ENCODE results near the gene CMA1. TPM values are rescaled to one million over a fixed set of nuclear protein-coding genes. Genes with fewer than 3 reads are reported as not detected.

Gene CMA1
- total RNA-seq, 4 donors from 2014 or later = not detected

GRCh38 chr14:24459331-24459730 lies 48.7 kb downstream of the CMA1 start:
- TF ChIP-seq CTCF (IDR thresholded peaks at IDR 0.05) = no peak
- no peak for TF ChIP-seq POLR2A (IDR thresholded peaks at IDR 0.05)
- Histone ChIP-seq H3K4me1 (peaks cover 7 to 20% of the 10 kb centered on the region in 2 donors), H3K4me3 (replicated peaks in 1 of 3) (no peak overlapping the region), H3K27me3 (no peaks in the 10 kb centered on the region), H3K36me3 (no peaks in the 10 kb centered on the region), H3K27ac (no peak overlapping the region), H3K9me3 (no peaks in the 10 kb centered on the region)
- intact Hi-C loops (cut with DNase I) = no loop called here
- DNase-seq = peak; percentile 58 to 60
- WGBS, 2 donors = 41 to 60% methylated on average over 3 of the region's 3 CpGs

- no peaks in the 10 kb centered on the region for H3K36me3 ChIP-seq
- intact Hi-C loops (cut with DNase I) = no loop called here
- peak overlapping the region in 2 of 3 donors; percentile 56 to 77 for H3K27ac ChIP-seq
- 36 to 50% methylated on average over 1 of the region's 1 CpG for WGBS, 2 donors
- H3K27me3 ChIP-seq = no peaks in the 10 kb centered on the region
- no peak for DNase-seq
- no peak for TF ChIP-seq CTCF (IDR thresholded peaks at IDR 0.05)
- TF ChIP-seq POLR2A (IDR thresholded peaks at IDR 0.05) = no peak
- H3K4me1 ChIP-seq = peaks cover 7 to 20% of the 10 kb centered on the region in 2 donors
- H3K9me3 ChIP-seq = no peaks in the 10 kb centered on the region
- H3K4me3 ChIP-seq (replicated peaks in 1 of 3) = no peak overlapping the region
Observed at GRCh38 chr14:24458736-24459135, 49.3 kb downstream of the CMA1 start.

- Histone ChIP-seq H3K4me3 (replicated peaks in 1 of 3) (no peak overlapping the region), H3K9me3 (no peaks in the 10 kb centered on the region), H3K27ac (peak overlapping the region; percentile 37 to 77 (median 56)), H3K4me1 (peaks cover 7 to 20% of the 10 kb centered on the region in 2 donors), H3K36me3 (no peaks in the 10 kb centered on the region), H3K27me3 (no peaks in the 10 kb centered on the region)
- TF ChIP-seq CTCF (IDR thresholded peaks at IDR 0.05) = no peak
- no peak for TF ChIP-seq POLR2A (IDR thresholded peaks at IDR 0.05)
- no peak for DNase-seq
- intact Hi-C loops (cut with DNase I) = no loop called here
Observed at GRCh38 chr14:24456980-24457379, 51.1 kb downstream of the CMA1 start.

Other genes with a start within 250 kb of the CMA1 start
- gene TGM1, start 245.1 kb downstream of the CMA1 start, total RNA-seq = 1 to 10 TPM; 1.9 to 2.8 (median 2.0) TPM
- gene RABGGTA, start 236.7 kb downstream of the CMA1 start, total RNA-seq = 10 to 100 TPM; 29.8 to 44.8 (median 33.5) TPM
- 10 to 100 TPM; 35.2 to 59.3 (median 38.3) TPM for gene DHRS1, start 208.5 kb downstream of the CMA1 start, total RNA-seq
- gene NOP9, start 208.4 kb downstream of the CMA1 start, total RNA-seq = 10 to 100 TPM; 16.4 to 22.3 (median 20.7) TPM
- 10 to 100 TPM in 1 of 4 donors, 1 to 10 TPM in 3; 4.6 to 13.0 (median 9.5) TPM for gene CIDEB, start 200.3 kb downstream of the CMA1 start, total RNA-seq
- 10 to 100 TPM in 2 of 4 donors, 1 to 10 TPM in 2; 6.8 to 18.5 (median 10.9) TPM for gene LTB4R2, start 198.1 kb downstream of the CMA1 start, total RNA-seq
- 1 to 10 TPM; 4.2 to 7.4 (median 4.3) TPM for gene LTB4R, start 196.8 kb downstream of the CMA1 start, total RNA-seq
- gene ADCY4, start 173.2 kb downstream of the CMA1 start, total RNA-seq = 10 to 100 TPM; 35.2 to 65.4 (median 48.8) TPM
- gene RIPK3, start 168.3 kb downstream of the CMA1 start, total RNA-seq = 10 to 100 TPM; 12.4 to 21.3 (median 18.4) TPM
- 10 to 100 TPM; 19.4 to 41.3 (median 38.6) TPM for gene NFATC4, start 140.1 kb downstream of the CMA1 start, total RNA-seq
- gene NYNRIN, start 109.3 kb downstream of the CMA1 start, total RNA-seq = 10 to 100 TPM; 11.7 to 19.9 (median 12.3) TPM
- gene CBLN3, start 78.6 kb downstream of the CMA1 start, total RNA-seq = 1 to 10 TPM; 1.7 to 3.4 (median 2.3) TPM
- gene KHNYN, start 78.3 kb downstream of the CMA1 start, total RNA-seq = 10 to 100 TPM; 46.9 to 75.0 (median 48.3) TPM
- 10 to 100 TPM; 35.1 to 75.6 (median 49.2) TPM for gene SDR39U1, start 65.5 kb downstream of the CMA1 start, total RNA-seq
- gene CTSG, start 68.0 kb upstream of the CMA1 start, total RNA-seq = under 1 TPM in 1 of 4 donors, not detected in 3; 0.67 TPM
- gene GZMH, start 101.4 kb upstream of the CMA1 start, total RNA-seq = 1 to 10 TPM in 1 of 4 donors, under 1 TPM in 1, not detected in 2; 0.81 to 1.2 TPM
- under 1 TPM in 2 of 4 donors, not detected in 2; 0.45 to 0.94 TPM for gene GZMB, start 125.9 kb upstream of the CMA1 start, total RNA-seq

Data from thyroid gland (tissue), 4 donors.